Measurements from ENCODE around the gene HSFX1.

GRCh38 chrX:149758068-149758714 lies 15.7 kb upstream of the HSFX1 start:
- TF ChIP-seq, protein P1, sequence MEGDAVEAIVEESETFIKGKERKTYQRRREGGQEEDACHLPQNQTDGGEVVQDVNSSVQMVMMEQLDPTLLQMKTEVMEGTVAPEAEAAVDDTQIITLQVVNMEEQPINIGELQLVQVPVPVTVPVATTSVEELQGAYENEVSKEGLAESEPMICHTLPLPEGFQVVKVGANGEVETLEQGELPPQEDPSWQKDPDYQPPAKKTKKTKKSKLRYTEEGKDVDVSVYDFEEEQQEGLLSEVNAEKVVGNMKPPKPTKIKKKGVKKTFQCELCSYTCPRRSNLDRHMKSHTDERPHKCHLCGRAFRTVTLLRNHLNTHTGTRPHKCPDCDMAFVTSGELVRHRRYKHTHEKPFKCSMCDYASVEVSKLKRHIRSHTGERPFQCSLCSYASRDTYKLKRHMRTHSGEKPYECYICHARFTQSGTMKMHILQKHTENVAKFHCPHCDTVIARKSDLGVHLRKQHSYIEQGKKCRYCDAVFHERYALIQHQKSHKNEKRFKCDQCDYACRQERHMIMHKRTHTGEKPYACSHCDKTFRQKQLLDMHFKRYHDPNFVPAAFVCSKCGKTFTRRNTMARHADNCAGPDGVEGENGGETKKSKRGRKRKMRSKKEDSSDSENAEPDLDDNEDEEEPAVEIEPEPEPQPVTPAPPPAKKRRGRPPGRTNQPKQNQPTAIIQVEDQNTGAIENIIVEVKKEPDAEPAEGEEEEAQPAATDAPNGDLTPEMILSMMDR (IDR thresholded peaks at IDR 0.05), result no peak
- TF ChIP-seq POLR2AphosphoS5 (IDR thresholded peaks at IDR 0.05) (no peak), EP300 (IDR thresholded peaks at IDR 0.05) (no peak)

Data from suprapubic skin (tissue), 4 donors.